Measurements from ENCODE around the gene PEDS1. TPM values are rescaled to one million over a fixed set of nuclear protein-coding genes. Genes with fewer than 3 reads are reported as not detected.

PEDS1 gene
- total RNA-seq, 2 experiments from 2014 or later = 16.0 to 17.3 TPM

DNA sequence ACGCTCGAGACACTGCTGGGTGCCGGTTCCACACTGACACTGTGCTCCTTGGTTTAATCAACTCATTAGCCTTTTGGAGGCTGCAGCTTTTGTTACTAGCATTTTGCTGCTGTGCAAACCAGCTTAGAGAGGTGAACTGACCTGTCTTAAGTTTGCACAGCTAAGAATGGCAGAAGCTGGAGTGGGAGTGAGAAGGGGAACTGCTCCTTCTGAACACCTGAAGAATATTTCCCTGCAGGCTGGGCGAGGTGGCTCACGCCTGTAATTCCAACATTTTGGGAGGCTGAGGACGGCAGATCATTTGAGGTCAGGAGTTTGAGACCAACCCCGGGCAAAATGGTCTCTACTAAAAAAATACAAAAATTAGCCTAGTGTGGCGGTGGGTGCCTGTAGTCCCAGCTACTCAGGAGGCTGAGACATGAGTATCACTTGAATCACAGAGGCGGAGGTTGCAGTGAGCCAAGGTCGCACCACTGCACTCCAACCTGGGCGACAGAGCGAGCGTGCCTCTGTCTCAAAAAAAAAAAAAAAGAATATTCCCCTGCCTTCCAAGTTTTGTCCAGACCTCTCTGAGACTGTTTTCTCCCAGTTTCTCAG, 42.1 kb upstream of the PEDS1 start:
- H3K4me1 Mint-ChIP-seq (ENCODE audit: low read depth) = peaks cover 17% of the 10 kb centered on the region
- no peak for ATAC-seq
- no peak overlapping the region for H3K27ac Mint-ChIP-seq
- POLR2A ChIA-PET = interaction anchor here (1.5 kb wide), 1 partner anchor 12 kb away, joined by 3 read pairs; no protein-coding TSS in a partner anchor
- H3K36me3 Mint-ChIP-seq (ENCODE audit: low read depth) = peaks cover 26% of the 10 kb centered on the region
- TF ChIP-seq, protein P1, sequence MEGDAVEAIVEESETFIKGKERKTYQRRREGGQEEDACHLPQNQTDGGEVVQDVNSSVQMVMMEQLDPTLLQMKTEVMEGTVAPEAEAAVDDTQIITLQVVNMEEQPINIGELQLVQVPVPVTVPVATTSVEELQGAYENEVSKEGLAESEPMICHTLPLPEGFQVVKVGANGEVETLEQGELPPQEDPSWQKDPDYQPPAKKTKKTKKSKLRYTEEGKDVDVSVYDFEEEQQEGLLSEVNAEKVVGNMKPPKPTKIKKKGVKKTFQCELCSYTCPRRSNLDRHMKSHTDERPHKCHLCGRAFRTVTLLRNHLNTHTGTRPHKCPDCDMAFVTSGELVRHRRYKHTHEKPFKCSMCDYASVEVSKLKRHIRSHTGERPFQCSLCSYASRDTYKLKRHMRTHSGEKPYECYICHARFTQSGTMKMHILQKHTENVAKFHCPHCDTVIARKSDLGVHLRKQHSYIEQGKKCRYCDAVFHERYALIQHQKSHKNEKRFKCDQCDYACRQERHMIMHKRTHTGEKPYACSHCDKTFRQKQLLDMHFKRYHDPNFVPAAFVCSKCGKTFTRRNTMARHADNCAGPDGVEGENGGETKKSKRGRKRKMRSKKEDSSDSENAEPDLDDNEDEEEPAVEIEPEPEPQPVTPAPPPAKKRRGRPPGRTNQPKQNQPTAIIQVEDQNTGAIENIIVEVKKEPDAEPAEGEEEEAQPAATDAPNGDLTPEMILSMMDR (IDR thresholded peaks at IDR 0.05) = no peak
- intact Hi-C loops (cut with micrococcal nuclease) = no loop called here
- H3K27me3 Mint-ChIP-seq = no peaks in the 10 kb centered on the region
- CTCF ChIA-PET = no interaction called here
- DNase-seq = no peak
- no peak overlapping the region for H3K4me3 Mint-ChIP-seq
- H3K9me3 Mint-ChIP-seq = no peaks in the 10 kb centered on the region

DNA sequence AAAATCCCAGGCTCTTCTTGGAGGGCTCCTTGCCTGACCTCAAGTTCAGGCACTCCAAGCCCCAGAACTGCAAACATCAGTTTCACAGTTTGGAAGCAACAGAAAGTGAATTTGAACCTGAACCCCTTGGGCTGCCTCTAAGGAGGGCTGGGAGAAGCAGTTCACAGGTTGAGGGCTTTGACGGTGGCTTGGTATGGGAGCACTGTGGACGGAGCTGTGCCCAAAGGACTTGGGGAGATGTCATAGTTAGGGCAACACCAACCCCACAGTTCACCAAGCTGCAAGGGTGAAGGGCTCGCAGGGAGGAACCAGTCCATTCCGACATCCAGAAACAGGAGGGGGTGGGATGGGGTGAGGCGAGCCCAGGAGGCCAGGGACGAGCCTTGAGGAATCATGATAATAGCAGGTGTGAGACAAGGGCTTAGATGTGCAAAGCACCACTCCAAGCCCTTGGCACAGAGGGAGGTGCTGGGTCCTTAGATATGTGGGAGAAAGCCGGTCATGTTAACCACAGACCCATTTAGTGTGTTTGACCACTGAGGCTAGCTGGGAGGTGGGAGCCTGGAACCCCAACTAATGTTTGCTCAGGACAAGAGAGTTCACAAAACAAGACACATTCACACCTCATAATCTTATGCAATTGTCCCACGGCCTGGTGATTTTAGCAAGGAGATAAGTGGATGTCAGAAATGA, 41.5 kb upstream of the PEDS1 start:
- peak overlapping the region; percentile 21 for H3K27ac Mint-ChIP-seq
- no peak overlapping the region for H3K4me3 Mint-ChIP-seq
- DNase-seq = no peak
- H3K9me3 Mint-ChIP-seq = no peaks in the 10 kb centered on the region
- TF ChIP-seq, protein P1 (IDR thresholded peaks at IDR 0.05) = no peak
- ChIA-PET CTCF (no interaction called here), POLR2A (interaction anchor here (1.5 kb wide), 1 partner anchor 13 kb away, joined by 3 read pairs; no protein-coding TSS in a partner anchor)
- H3K36me3 Mint-ChIP-seq (ENCODE audit: low read depth) = peaks cover 26% of the 10 kb centered on the region
- peaks cover 17% of the 10 kb centered on the region for H3K4me1 Mint-ChIP-seq (ENCODE audit: low read depth)
- intact Hi-C loops (cut with micrococcal nuclease) = loop anchor here (5.0 kb wide), 1 partner anchor 147 kb away; no protein-coding TSS in a partner anchor
- no peaks in the 10 kb centered on the region for H3K27me3 Mint-ChIP-seq
- ATAC-seq = no peak

DNA sequence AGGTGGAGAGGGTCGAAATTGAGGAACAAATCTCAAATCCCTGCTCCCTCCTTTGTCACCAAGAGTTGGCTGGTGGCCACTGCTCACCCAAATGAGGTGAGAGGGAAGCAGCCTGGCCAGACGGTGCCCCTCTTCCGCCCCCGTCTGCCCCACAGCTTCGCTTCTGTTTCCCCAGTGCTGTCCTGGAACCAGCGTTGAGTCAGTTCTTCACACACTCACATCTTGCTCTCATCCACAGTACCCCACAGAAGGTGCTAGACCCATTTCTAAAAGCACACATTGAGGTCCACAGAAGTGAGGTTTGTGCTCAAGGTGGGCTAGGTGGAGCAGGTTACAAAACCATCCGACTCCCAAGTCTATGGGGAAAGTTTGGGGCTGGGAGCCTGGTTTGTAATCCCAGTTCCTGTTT, 40.9 kb upstream of the PEDS1 start:
- intact Hi-C loops (cut with micrococcal nuclease) = loop anchor here (5.0 kb wide), 1 partner anchor 148 kb away; no protein-coding TSS in a partner anchor
- H3K27ac Mint-ChIP-seq = no peak overlapping the region
- DNase-seq (no peak), ATAC-seq (no peak)
- peaks cover 25% of the 10 kb centered on the region for H3K36me3 Mint-ChIP-seq (ENCODE audit: low read depth)
- TF ChIP-seq, protein P1 (IDR thresholded peaks at IDR 0.05) = no peak
- peak overlapping the region; percentile 20 for H3K4me3 Mint-ChIP-seq
- no peaks in the 10 kb centered on the region for H3K27me3 Mint-ChIP-seq
- POLR2A ChIA-PET = no interaction called here
- H3K9me3 Mint-ChIP-seq = no peaks in the 10 kb centered on the region
- CTCF ChIA-PET = interaction anchor here (0.6 kb wide), 1 partner anchor 319 kb away, joined by 3 read pairs; no protein-coding TSS in a partner anchor
- H3K4me1 Mint-ChIP-seq (ENCODE audit: low read depth) = peaks cover 17% of the 10 kb centered on the region

DNA sequence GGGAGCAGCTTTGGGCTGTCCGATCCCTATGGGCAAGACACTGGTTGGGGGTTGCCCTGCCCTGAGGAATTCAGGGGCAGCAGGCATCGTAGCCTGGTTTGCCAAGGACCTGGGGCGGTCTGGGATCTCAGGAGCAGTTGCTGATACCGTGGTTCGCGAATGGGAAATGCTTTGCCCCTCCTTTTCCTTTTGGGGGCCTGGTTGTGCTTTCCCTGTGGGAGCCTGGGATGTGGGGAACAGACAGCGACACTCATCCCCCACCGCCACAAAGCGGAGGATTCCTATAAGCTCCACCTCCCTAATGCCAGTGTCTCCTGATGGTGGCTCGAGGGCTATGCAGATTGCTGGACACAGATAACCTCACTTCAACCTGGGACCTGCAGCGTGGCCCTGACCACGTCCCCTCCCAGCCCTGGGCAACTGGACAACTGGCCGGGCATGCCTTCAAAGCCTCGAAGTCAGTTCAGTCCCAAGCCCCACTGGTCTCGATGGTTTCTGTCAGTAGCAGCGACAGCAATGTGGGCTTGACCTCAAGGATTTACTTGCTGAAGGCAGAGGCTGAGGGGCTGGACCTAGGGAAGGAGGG, 40.4 kb upstream of the PEDS1 start:
- peaks cover 17% of the 10 kb centered on the region for H3K4me1 Mint-ChIP-seq (ENCODE audit: low read depth)
- peaks cover 23% of the 10 kb centered on the region for H3K36me3 Mint-ChIP-seq (ENCODE audit: low read depth)
- peak overlapping the region; percentile 98 for H3K27ac Mint-ChIP-seq
- ATAC-seq (no peak), DNase-seq (no peak)
- TF ChIP-seq, protein P1 (IDR thresholded peaks at IDR 0.05) = no peak
- H3K9me3 Mint-ChIP-seq = no peaks in the 10 kb centered on the region
- CTCF ChIA-PET = interaction anchor here (0.6 kb wide), 1 partner anchor 319 kb away, joined by 3 read pairs; no protein-coding TSS in a partner anchor
- no peaks in the 10 kb centered on the region for H3K27me3 Mint-ChIP-seq
- POLR2A ChIA-PET = interaction anchor here (0.5 to 0.6 kb wide), 2 partner anchors 141 to 388 kb away, joined by 3 read pairs; no protein-coding TSS in a partner anchor
- intact Hi-C loops (cut with micrococcal nuclease) = loop anchor here (5.0 kb wide), 1 partner anchor 148 kb away; no protein-coding TSS in a partner anchor
- peak overlapping the region; percentile 95 for H3K4me3 Mint-ChIP-seq
